Prostate gland (tissue), 2 donors: ENCODE data around the gene PUM2. TPM values are rescaled to one million over a fixed set of nuclear protein-coding genes. Genes with fewer than 3 reads are reported as not detected.

Experiments
- DNase-seq: peaks from one replicate; pipeline ENCODE4 v3.0.0-alpha.2; 2019; ENCODE audit warnings: low spot score
- H3K27ac ChIP-seq, 2 donors: fragments of 200-600 bp; sonication (generic); 2 replicates each; pipeline ENCODE4 v1.5.1; 2017 to 2019
- H3K27me3 ChIP-seq: fragments of 200-600 bp; sonication (generic); replicated peaks from 2 replicates; pipeline ENCODE4 v1.5.1; 2019; ENCODE audit not compliant: insufficient read depth
- H3K36me3 ChIP-seq, 2 donors: fragments of 200-600 bp; sonication (generic); 1 replicate in 1 of 2; 2 replicates in 1 of 2; pipeline versions ENCODE4 v1.5.1 to v1.8.1; 2017 to 2019
- H3K4me1 ChIP-seq: fragments of 200-600 bp; sonication (generic); replicated peaks from 2 replicates; pipeline ENCODE4 v1.5.1; 2019
- H3K4me3 ChIP-seq, 2 donors: fragments of 200-600 bp; sonication (generic); 2 replicates each; pipeline ENCODE4 v1.5.1; 2017 to 2019
- H3K9me3 ChIP-seq: fragments of 200-600 bp; sonication (generic); 2 replicates; pipeline ENCODE4 v1.5.1; 2017
- POLR2A ChIP-seq: fragments of 450-650 bp; IDR thresholded peaks from one replicate; pipeline ENCODE4 v1.6.1; 2016; ENCODE audit warnings: antibody characterized with exemption, mild to moderate bottlenecking
- POLR2AphosphoS5 ChIP-seq: sonication (generic); formaldehyde crosslinking; IDR thresholded peaks from one replicate; pipeline ENCODE4 v1.6.1; 2017; ENCODE audit warnings: antibody characterized with exemption
- WGBS: methylation state at CpG from one replicate; pipeline ENCODE4 v1.1.5; 2018; 5-methylcytosine and 5-hydroxymethylcytosine counted together
- intact Hi-C: fragments of 100-400 bp; cut with DNase I; formaldehyde crosslinking; loops from one replicate; pipeline ENCODE4 v1.14.2; 2022
- total RNA-seq, 2 donors: library from RNA; depleted of rRNA; stranded (reverse); fragments of >200 nt; gene quantifications; one replicate each; pipeline ENCODE4 v1.1.0, GENCODE V29; 2016
- TF ChIP-seq, protein P1 (sequence below), 4 experiments: fragments of 200-600 bp in 2 of 4; fragments of 450-650 bp in 2 of 4; sonication (generic) in 2 of 4; IDR thresholded peaks; 1 replicate in 3 of 4; 2 replicates in 1 of 4; pipeline ENCODE4 v1.5.1; 2016 to 2019; ENCODE audit warnings: antibody characterized with exemption in 4 of 4, mild to moderate bottlenecking in 2 of 4, moderate library complexity in 2 of 4

Gene PUM2
- total RNA-seq, 2 donors from 2014 or later = 60.8 to 89.0 TPM

DNA sequence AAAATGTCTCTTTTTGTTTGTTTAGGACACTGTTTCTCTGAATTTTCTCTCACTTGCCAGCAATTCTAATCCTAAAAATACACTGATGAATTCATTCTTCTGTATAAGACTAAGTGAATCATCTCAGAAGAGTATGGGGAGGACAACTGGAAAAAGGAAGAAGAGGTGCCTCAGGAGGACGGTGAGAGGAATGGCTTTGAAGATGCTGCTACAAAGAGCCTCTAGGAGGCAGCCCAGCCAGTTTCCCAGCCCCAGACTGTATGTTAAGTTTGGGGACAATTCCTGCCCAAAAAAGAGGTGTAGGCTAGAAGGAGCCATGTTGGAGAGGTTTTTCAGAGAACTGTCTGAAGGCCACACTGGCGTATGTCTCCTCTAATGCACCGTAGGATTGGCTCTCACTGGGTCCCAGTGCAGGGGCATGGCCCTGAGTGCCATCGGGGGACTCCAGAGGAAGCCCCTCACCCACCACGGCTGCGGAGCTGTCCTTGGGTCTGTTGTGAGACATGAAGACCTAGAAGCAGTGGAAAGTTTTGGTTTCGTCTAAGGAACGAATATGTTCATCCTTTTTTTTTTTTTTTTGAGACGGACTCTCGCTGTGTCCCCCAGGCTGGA lies 122.6 kb downstream of the PUM2 start:
- Histone ChIP-seq H3K27ac (no peak overlapping the region), H3K27me3 (no peaks in the 10 kb centered on the region), H3K4me1 (no peaks in the 10 kb centered on the region), H3K9me3 (no peaks in the 10 kb centered on the region), H3K36me3 (no peaks in the 10 kb centered on the region), H3K4me3 (no peak overlapping the region)
- 92% methylated on average over 10 of the region's 10 CpGs for WGBS
- intact Hi-C loops = loop anchor here (10.0 kb wide), 1 partner anchor 417 kb away; no protein-coding TSS in a partner anchor
- no peak for TF ChIP-seq POLR2A
- TF ChIP-seq, protein P1, sequence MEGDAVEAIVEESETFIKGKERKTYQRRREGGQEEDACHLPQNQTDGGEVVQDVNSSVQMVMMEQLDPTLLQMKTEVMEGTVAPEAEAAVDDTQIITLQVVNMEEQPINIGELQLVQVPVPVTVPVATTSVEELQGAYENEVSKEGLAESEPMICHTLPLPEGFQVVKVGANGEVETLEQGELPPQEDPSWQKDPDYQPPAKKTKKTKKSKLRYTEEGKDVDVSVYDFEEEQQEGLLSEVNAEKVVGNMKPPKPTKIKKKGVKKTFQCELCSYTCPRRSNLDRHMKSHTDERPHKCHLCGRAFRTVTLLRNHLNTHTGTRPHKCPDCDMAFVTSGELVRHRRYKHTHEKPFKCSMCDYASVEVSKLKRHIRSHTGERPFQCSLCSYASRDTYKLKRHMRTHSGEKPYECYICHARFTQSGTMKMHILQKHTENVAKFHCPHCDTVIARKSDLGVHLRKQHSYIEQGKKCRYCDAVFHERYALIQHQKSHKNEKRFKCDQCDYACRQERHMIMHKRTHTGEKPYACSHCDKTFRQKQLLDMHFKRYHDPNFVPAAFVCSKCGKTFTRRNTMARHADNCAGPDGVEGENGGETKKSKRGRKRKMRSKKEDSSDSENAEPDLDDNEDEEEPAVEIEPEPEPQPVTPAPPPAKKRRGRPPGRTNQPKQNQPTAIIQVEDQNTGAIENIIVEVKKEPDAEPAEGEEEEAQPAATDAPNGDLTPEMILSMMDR (IDR thresholded peaks at IDR 0.05) = no peak
- TF ChIP-seq POLR2AphosphoS5 = no peak
- DNase-seq = no peak

DNA sequence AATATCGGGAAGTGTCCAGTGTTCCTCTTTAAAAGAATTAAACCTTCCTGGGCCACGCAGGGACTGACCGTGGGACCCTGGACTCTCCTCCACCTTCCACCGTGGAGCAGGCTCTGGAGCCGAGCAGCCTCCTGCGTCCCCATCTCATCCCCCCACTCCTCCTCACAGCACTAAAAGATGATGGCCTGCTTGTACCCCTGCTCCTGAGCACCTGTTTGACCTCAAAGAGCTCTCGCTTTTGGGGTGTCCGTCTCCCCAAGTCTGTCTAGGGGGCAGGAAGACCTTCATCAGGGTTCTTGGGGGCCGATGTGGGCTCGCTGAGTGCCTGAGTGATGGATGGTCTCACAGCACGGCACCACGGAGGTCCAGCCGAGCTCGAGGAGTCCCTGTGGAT lies 124.5 kb downstream of the PUM2 start:
- intact Hi-C loops = loop anchor here (10.0 kb wide), 1 partner anchor 419 kb away; no protein-coding TSS in a partner anchor
- Histone ChIP-seq H3K27ac (peak overlapping the region in 1 of 2 donors; percentile 86), H3K4me3 (no peak overlapping the region), H3K36me3 (no peaks in the 10 kb centered on the region), H3K9me3 (no peaks in the 10 kb centered on the region), H3K4me1 (no peaks in the 10 kb centered on the region), H3K27me3 (no peaks in the 10 kb centered on the region)
- 90% methylated on average over 14 of the region's 14 CpGs for WGBS
- DNase-seq = no peak
- no peak for TF ChIP-seq POLR2A
- no peak for TF ChIP-seq POLR2AphosphoS5
- TF ChIP-seq, protein P1 (IDR thresholded peaks at IDR 0.05) = no peak

DNA sequence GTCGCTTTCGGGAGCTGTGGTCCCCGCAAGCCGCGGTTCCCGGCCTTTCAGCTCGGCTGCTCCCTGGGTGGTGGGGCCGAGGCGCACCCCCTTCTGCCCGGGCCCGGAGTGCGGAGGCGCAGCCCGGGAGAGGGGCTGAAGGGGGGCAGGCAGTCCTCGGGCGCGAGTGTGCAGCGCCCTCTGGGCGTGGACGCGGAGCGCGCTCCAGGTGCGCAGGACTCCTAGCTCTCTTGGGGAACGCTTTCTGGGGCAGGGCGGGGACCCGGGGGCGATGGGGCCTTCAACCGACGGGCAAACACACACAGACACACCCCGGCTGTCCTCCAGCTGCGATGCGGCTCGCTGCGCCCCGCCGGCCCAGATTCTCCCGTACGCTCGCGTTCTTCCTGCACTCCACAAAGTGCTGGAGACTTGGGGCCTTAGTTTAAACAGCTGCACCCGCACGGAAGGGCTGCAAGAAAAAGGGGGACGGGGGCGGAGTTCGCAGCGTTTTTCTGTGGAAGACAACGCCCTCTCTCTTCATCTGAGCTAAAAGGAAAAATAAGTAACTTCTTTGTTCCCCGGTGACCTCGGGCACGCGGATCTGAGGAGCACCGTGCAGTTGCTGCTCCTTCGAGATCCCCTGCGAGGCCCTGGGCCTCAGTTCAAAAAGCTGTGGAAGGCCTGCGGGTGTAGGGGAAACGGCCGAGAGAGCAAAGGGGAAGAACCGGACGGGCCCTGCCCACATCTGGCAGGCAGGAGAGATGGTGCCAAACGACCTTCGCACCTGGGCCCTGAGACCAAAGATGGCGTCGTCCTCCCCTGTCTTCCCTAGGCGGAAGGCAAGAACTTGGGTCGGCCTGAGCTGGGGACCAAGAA lies 125.1 kb downstream of the PUM2 start:
- WGBS = 8% methylated on average over 66 of the region's 66 CpGs
- peak overlapping the region; percentile 86 to 87 for H3K27ac ChIP-seq
- peak overlapping the region; percentile 49 to 62 for H3K4me3 ChIP-seq
- no peaks in the 10 kb centered on the region for H3K9me3 ChIP-seq
- H3K4me1 ChIP-seq = no peaks in the 10 kb centered on the region
- H3K27me3 ChIP-seq = no peaks in the 10 kb centered on the region
- peak; percentile 82 for DNase-seq
- TF ChIP-seq, protein P1 (IDR thresholded peaks at IDR 0.05) = peak; percentile 58 to 87 (median 82)
- peak; percentile 28 for TF ChIP-seq POLR2A
- TF ChIP-seq POLR2AphosphoS5 = peak; percentile 44
- H3K36me3 ChIP-seq = no peaks in the 10 kb centered on the region
- intact Hi-C loops = loop anchor here (2.0 to 10.0 kb wide), 2 partner anchors 91 to 419 kb away; no protein-coding TSS in a partner anchor

DNA sequence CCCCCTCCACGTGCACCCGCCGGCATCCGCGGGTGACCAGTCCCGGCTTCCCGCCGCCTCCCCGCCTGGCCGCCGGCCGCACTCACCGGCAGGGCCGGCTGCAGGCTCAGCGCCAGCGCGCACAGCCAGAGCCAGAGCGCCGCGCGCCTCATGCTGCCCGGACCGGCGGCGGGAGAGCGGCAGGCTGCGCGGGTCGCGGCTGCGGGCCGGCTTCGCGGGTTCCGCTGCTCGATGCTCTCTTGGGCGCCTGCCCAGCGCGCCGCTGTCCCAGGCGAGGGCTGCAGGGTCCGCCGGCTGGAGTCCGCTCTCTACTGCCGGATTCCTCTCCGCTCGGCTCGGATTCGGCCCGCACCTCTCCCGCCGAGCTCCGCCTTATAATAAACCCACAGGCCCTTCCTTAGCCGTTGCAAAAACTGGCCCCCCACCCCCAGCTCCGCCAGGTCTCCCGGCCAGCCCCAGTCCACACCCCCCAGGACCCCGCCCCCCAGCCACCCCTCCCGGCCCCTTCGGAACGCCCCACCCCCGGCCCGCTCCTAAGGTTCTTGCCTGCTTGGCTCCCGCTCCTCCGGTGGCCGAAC lies 125.8 kb downstream of the PUM2 start, which contains the start of gene SDC1:
Gene SDC1, minus strand, starts transcription at position 415 of the 578 bp plus-strand sequence. Its CDS starts 263 bp downstream, at position 152.
- WGBS = 0% methylated on average over 47 of the region's 65 CpGs
- DNase-seq = peak; percentile 56
- Histone ChIP-seq H3K4me3 (peak within 1 kb of the TSS; percentile 49 to 62), H3K27me3 (no peaks in the 10 kb centered on the region), H3K27ac (peak within 1 kb of the TSS; percentile 86 to 87), H3K4me1 (no peaks in the 10 kb centered on the region), H3K9me3 (no peaks in the 10 kb centered on the region), H3K36me3 (no peaks in the 10 kb centered on the region)
- TF ChIP-seq, protein P1 (IDR thresholded peaks at IDR 0.05) = no peak
- TF ChIP-seq POLR2AphosphoS5 (no peak), POLR2A (peak; percentile 48)
- intact Hi-C loops = loop anchor here (2.0 to 10.0 kb wide), 2 partner anchors 90 to 420 kb away; no protein-coding TSS in a partner anchor
